Nephron progenitor cell (in vitro differentiated cells): ENCODE results near the gene RBM12.

Experiments used
- DNase-seq: peaks from one replicate; pipeline ENCODE4 v3.0.0; 2021
- H3K27ac Mint-ChIP-seq: 2 replicates; pipeline ENCODE4 v1.8.0; 2021; ENCODE audit warnings: mild to moderate bottlenecking, moderate library complexity, mixed read lengths
- H3K27me3 Mint-ChIP-seq: 2 replicates; pipeline ENCODE4 v1.8.0; 2021; ENCODE audit warnings: mild to moderate bottlenecking, low read depth, mixed read lengths; ENCODE audit not compliant: poor library complexity
- H3K36me3 Mint-ChIP-seq: 2 replicates; pipeline ENCODE4 v1.8.0; 2021; ENCODE audit warnings: low read depth, mixed read lengths
- H3K4me1 Mint-ChIP-seq: 2 replicates; pipeline ENCODE4 v1.8.0; 2021; ENCODE audit warnings: mixed read lengths
- H3K4me3 Mint-ChIP-seq: 2 replicates; pipeline ENCODE4 v1.8.0; 2021; ENCODE audit warnings: mild to moderate bottlenecking, moderate library complexity, mixed read lengths
- H3K9me3 Mint-ChIP-seq: 2 replicates; pipeline ENCODE4 v1.8.0; 2021; ENCODE audit warnings: mild to moderate bottlenecking, moderate library complexity, mixed read lengths
- CTCF ChIP-seq: fragments of 200-600 bp; sonication (generic); IDR thresholded peaks from 2 replicates; pipeline ENCODE4 v1.5.0; 2021; ENCODE audit warnings: antibody characterized with exemption

The RBM12 gene

GRCh38 chr20:35680452-35681183 is 15.9 kb upstream of the RBM12 start:
- no peak for DNase-seq
- H3K4me3 Mint-ChIP-seq = no peak overlapping the region
- H3K27me3 Mint-ChIP-seq = no peaks in the 10 kb centered on the region
- peaks cover 11% of the 10 kb centered on the region for H3K4me1 Mint-ChIP-seq
- H3K9me3 Mint-ChIP-seq = no peaks in the 10 kb centered on the region
- H3K36me3 Mint-ChIP-seq = peaks cover 5% of the 10 kb centered on the region
- no peak for TF ChIP-seq CTCF
- peak overlapping the region; percentile 50 for H3K27ac Mint-ChIP-seq

GRCh38 chr20:35674921-35675320 is 10.2 kb upstream of the RBM12 start:
- H3K9me3 Mint-ChIP-seq = no peaks in the 10 kb centered on the region
- H3K27ac Mint-ChIP-seq = no peak overlapping the region
- TF ChIP-seq CTCF = no peak
- H3K4me3 Mint-ChIP-seq = no peak overlapping the region
- peaks cover 27% of the 10 kb centered on the region for H3K36me3 Mint-ChIP-seq
- no peaks in the 10 kb centered on the region for H3K27me3 Mint-ChIP-seq
- DNase-seq = no peak
- H3K4me1 Mint-ChIP-seq = peaks cover 8% of the 10 kb centered on the region

- peaks cover 8% of the 10 kb centered on the region for H3K4me1 Mint-ChIP-seq
- DNase-seq = no peak
- no peak for TF ChIP-seq CTCF
- H3K4me3 Mint-ChIP-seq = no peak overlapping the region
- peaks cover 35% of the 10 kb centered on the region for H3K36me3 Mint-ChIP-seq
- no peak overlapping the region for H3K27ac Mint-ChIP-seq
- no peaks in the 10 kb centered on the region for H3K9me3 Mint-ChIP-seq
- H3K27me3 Mint-ChIP-seq = peaks cover 3% of the 10 kb centered on the region
These were observed 9.2 kb upstream of the RBM12 start for GRCh38 chr20:35673884-35674283.

GRCh38 chr20:35669681-35670080 is 5.0 kb upstream of the RBM12 start:
- H3K27ac Mint-ChIP-seq = no peak overlapping the region

GRCh38 chr20:35669221-35669620 is 4.5 kb upstream of the RBM12 start:
- no peak for TF ChIP-seq CTCF
- Mint-ChIP-seq H3K9me3 (no peaks in the 10 kb centered on the region), H3K4me3 (no peak overlapping the region), H3K36me3 (peaks cover 42% of the 10 kb centered on the region), H3K4me1 (peaks cover 13% of the 10 kb centered on the region), H3K27me3 (peaks cover 6% of the 10 kb centered on the region), H3K27ac (no peak overlapping the region)
- DNase-seq = no peak

More at GRCh38 chr20:35669681-35670080, 5.0 kb upstream of the RBM12 start:
- Mint-ChIP-seq H3K9me3 (no peaks in the 10 kb centered on the region), H3K36me3 (peaks cover 42% of the 10 kb centered on the region), H3K4me3 (no peak overlapping the region), H3K4me1 (peaks cover 13% of the 10 kb centered on the region), H3K27me3 (peaks cover 3% of the 10 kb centered on the region)
- TF ChIP-seq CTCF = no peak
- no peak for DNase-seq

GRCh38 chr20:35665949-35666288 is 1.2 kb upstream of the RBM12 start:
- no peak for DNase-seq
- peaks cover 42% of the 10 kb centered on the region for H3K4me1 Mint-ChIP-seq
- H3K4me3 Mint-ChIP-seq = no peak overlapping the region
- peaks cover 6% of the 10 kb centered on the region for H3K27me3 Mint-ChIP-seq
- TF ChIP-seq CTCF = no peak
- H3K9me3 Mint-ChIP-seq = no peaks in the 10 kb centered on the region
- no peak overlapping the region for H3K27ac Mint-ChIP-seq
- peaks cover 44% of the 10 kb centered on the region for H3K36me3 Mint-ChIP-seq
